OCI-LY7 (cell line): ENCODE results near the gene CRHR2. TPM values are rescaled to one million over a fixed set of nuclear protein-coding genes. Genes with fewer than 3 reads are reported as not detected.

Experiments
- BruUV-seq: library from RNA; stranded (reverse); fragments of 400-500 nt; replicated peaks from 2 replicates; lab custom pipeline; 2021; lab: Mats Ljungman, UMichigan
- CTCF ChIA-PET: fragments of 300-600 bp; sonication (Branson Sonifier 250); formaldehyde crosslinking; loops from one replicate; lab custom pipeline; 2022; ENCODE audit warnings: antibody characterized with exemption; ENCODE audit not compliant: unreplicated experiment; lab: Charles Lee
- POLR2A ChIA-PET: fragments of 300-600 bp; sonication (Branson Sonifier 250); formaldehyde crosslinking; loops from one replicate; lab custom pipeline; 2022; ENCODE audit warnings: antibody characterized with exemption; lab: Charles Lee
- DNase-seq: peaks from one replicate; pipeline ENCODE4 v3.0.0-alpha.2; 2015; ENCODE audit warnings: low spot score
- H2AFZ ChIP-seq: fragments of 200-600 bp; sonication (generic), shearing (Covaris generic); 2 replicates; pipeline ENCODE4 v1.6.1; 2014; ENCODE audit warnings: mild to moderate bottlenecking, antibody characterized with exemption, low read length, moderate library complexity
- H3K27ac ChIP-seq: fragments of 200-600 bp; sonication (generic); 2 replicates; pipeline ENCODE4 v1.5.1; 2014; ENCODE audit warnings: mixed run types, low read depth, mild to moderate bottlenecking, moderate library complexity, low read length, inconsistent platforms; ENCODE audit not compliant: poor library complexity, severe bottlenecking
- H3K36me3 ChIP-seq: fragments of 200-600 bp; sonication (generic); 2 replicates; pipeline ENCODE4 v1.6.1; 2014; ENCODE audit warnings: mild to moderate bottlenecking, antibody characterized with exemption, low read length, moderate library complexity, mixed read lengths; ENCODE audit not compliant: insufficient read depth
- H3K4me1 ChIP-seq: fragments of 200-600 bp; sonication (generic); 2 replicates; pipeline ENCODE4 v1.5.1; 2014; ENCODE audit warnings: mild to moderate bottlenecking, low read length; ENCODE audit not compliant: insufficient read depth, poor library complexity, severe bottlenecking
- H3K4me2 ChIP-seq: fragments of 200-600 bp; sonication (generic); 2 replicates; pipeline ENCODE4 v1.6.1; 2014; ENCODE audit warnings: mild to moderate bottlenecking, low read length
- H3K4me3 ChIP-seq: fragments of 200-600 bp; sonication (generic); 2 replicates; pipeline ENCODE4 v1.5.1; 2014; ENCODE audit warnings: mild to moderate bottlenecking, low read depth, low read length; ENCODE audit not compliant: poor library complexity, severe bottlenecking
- H3K79me2 ChIP-seq: fragments of 200-600 bp; sonication (generic); 2 replicates; pipeline ENCODE4 v1.6.1; 2016; ENCODE audit warnings: low read depth, mild to moderate bottlenecking, low read length, moderate library complexity, mixed read lengths; ENCODE audit not compliant: insufficient read depth
- H3K9me2 ChIP-seq: fragments of 200-600 bp; sonication (generic); 2 replicates; pipeline ENCODE4 v1.6.1; 2016; ENCODE audit warnings: mild to moderate bottlenecking, low read length, mixed read lengths; ENCODE audit not compliant: insufficient read depth
- H3K9me3 ChIP-seq: fragments of 200-600 bp; sonication (generic); 2 replicates; pipeline ENCODE4 v1.6.1; 2014; ENCODE audit warnings: mild to moderate bottlenecking, mixed run types, low read length, mixed read lengths
- H4K20me1 ChIP-seq: fragments of 200-600 bp; sonication (generic); 2 replicates; pipeline ENCODE4 v1.6.1; 2014; ENCODE audit warnings: mild to moderate bottlenecking, antibody characterized with exemption, low read length, moderate library complexity, mixed read lengths; ENCODE audit not compliant: insufficient read depth
- CTCF ChIP-seq: fragments of 200-600 bp; sonication (generic); conservative IDR thresholded peaks from 2 replicates; pipeline ENCODE4 v1.5.1; 2014; ENCODE audit warnings: mild to moderate bottlenecking, antibody characterized with exemption, low read length, moderate library complexity, mixed read lengths
- EZH2phosphoT487 ChIP-seq: fragments of 200-600 bp; sonication (generic); IDR thresholded peaks from 2 replicates; pipeline ENCODE4 v1.6.1; 2018; ENCODE audit warnings: low read depth, borderline replicate concordance, mild to moderate bottlenecking, mixed run types, antibody characterized with exemption, low read length, moderate library complexity, mixed read lengths
- intact Hi-C: fragments of 100-400 bp; cut with micrococcal nuclease; formaldehyde crosslinking; loops from one replicate; pipeline ENCODE4 v1.10.0; 2022; ENCODE audit not compliant: unreplicated experiment
- total RNA-seq, 2 experiments: library from RNA; depleted of rRNA in 1 of 2; stranded (reverse); fragments of >200 nt in 1 of 2; shearing (Covaris generic) in 1 of 2; gene quantifications; 2 replicates each; pipeline ENCODE4 v1.2.3, GENCODE V29; 2014 to 2022

Gene CRHR2
- total RNA-seq, 2 experiments from 2014 or later: not detected

- intact Hi-C loops: no loop called here
- Histone ChIP-seq H3K27ac (no peak overlapping the region), H3K4me1 (no peaks in the 10 kb centered on the region), H3K36me3 (no peaks in the 10 kb centered on the region), H4K20me1 (no peaks in the 10 kb centered on the region), H3K9me3 (no peaks in the 10 kb centered on the region), H3K4me2 (no peak overlapping the region), H3K9me2 (no peaks in the 10 kb centered on the region), H3K79me2 (no peaks in the 10 kb centered on the region), H2AFZ (no peak overlapping the region), H3K4me3 (no peak overlapping the region)
- no peak for DNase-seq
- no peak for TF ChIP-seq EZH2phosphoT487
- no TSS peak for BruUV-seq
- ChIA-PET POLR2A (no interaction called here), CTCF (interaction anchor here (0.6 kb wide), 1 partner anchor 11 kb away, joined by 4 read pairs; no protein-coding TSS in a partner anchor)
Measured at GRCh38 chr7:30665043-30665442, 17.2 kb downstream of the CRHR2 start.

GRCh38 chr7:30664184-30664885 lies 17.9 kb downstream of the CRHR2 start:
- intact Hi-C loops: no loop called here
- H3K27ac ChIP-seq: no peak overlapping the region
- no peak overlapping the region for H2AFZ ChIP-seq
- no peaks in the 10 kb centered on the region for H4K20me1 ChIP-seq
- BruUV-seq: no TSS peak
- no peak overlapping the region for H3K4me2 ChIP-seq
- H3K4me3 ChIP-seq: no peak overlapping the region
- no peaks in the 10 kb centered on the region for H3K9me2 ChIP-seq
- H3K36me3 ChIP-seq: no peaks in the 10 kb centered on the region
- ChIA-PET CTCF (interaction anchor here (0.6 kb wide), 1 partner anchor 11 kb away, joined by 4 read pairs; no protein-coding TSS in a partner anchor), POLR2A (interaction anchor here (1.2 kb wide), 1 partner anchor 13 kb away, joined by 3 read pairs; no protein-coding TSS in a partner anchor)
- H3K4me1 ChIP-seq: no peaks in the 10 kb centered on the region
- TF ChIP-seq EZH2phosphoT487 (no peak), CTCF (no peak)
- no peaks in the 10 kb centered on the region for H3K9me3 ChIP-seq
- H3K79me2 ChIP-seq: no peaks in the 10 kb centered on the region
- DNase-seq: no peak

- TF ChIP-seq CTCF (no peak), EZH2phosphoT487 (no peak)
- H3K4me2 ChIP-seq: no peak overlapping the region
- no peaks in the 10 kb centered on the region for H3K4me1 ChIP-seq
- no peaks in the 10 kb centered on the region for H3K9me2 ChIP-seq
- no peaks in the 10 kb centered on the region for H4K20me1 ChIP-seq
- H3K36me3 ChIP-seq: no peaks in the 10 kb centered on the region
- no peaks in the 10 kb centered on the region for H3K9me3 ChIP-seq
- POLR2A ChIA-PET: interaction anchor here (1.2 kb wide), 1 partner anchor 12 kb away, joined by 3 read pairs; no protein-coding TSS in a partner anchor
- DNase-seq: no peak
- no peaks in the 10 kb centered on the region for H3K79me2 ChIP-seq
- intact Hi-C loops: no loop called here
- CTCF ChIA-PET: no interaction called here
- no peak overlapping the region for H3K27ac ChIP-seq
- no peak overlapping the region for H3K4me3 ChIP-seq
- BruUV-seq: no TSS peak
- H2AFZ ChIP-seq: no peak overlapping the region
Measured at GRCh38 chr7:30663414-30663813, 18.8 kb downstream of the CRHR2 start.
